CD4-positive, alpha-beta T cell treated with Interleukin-4 for 4 hours (primary cell): ENCODE data around the gene SCRN2.

Experiments used
- DNase-seq: peaks from one replicate; pipeline ENCODE4 v3.0.0-alpha.2; 2020

Gene SCRN2

GRCh38 chr17:47819475-47819874 lies 21.6 kb downstream of the SCRN2 start:
- DNase-seq: no peak

- no peak for DNase-seq
Observed at GRCh38 chr17:47818002-47818695, 22.9 kb downstream of the SCRN2 start.

GRCh38 chr17:47816947-47817346 lies 24.1 kb downstream of the SCRN2 start:
- DNase-seq: no peak

- no peak for DNase-seq
Observed at GRCh38 chr17:47816111-47816735, 24.9 kb downstream of the SCRN2 start.

GRCh38 chr17:47815106-47815918 lies 25.8 kb downstream of the SCRN2 start:
- DNase-seq: no peak

GRCh38 chr17:47813512-47814031 lies 27.5 kb downstream of the SCRN2 start:
- no peak for DNase-seq

- DNase-seq: no peak
Observed at GRCh38 chr17:47813077-47813476, 28.0 kb downstream of the SCRN2 start.

GRCh38 chr17:47812146-47812920 lies 28.7 kb downstream of the SCRN2 start:
- no peak for DNase-seq

GRCh38 chr17:47811709-47812108 lies 29.4 kb downstream of the SCRN2 start:
- no peak for DNase-seq

GRCh38 chr17:47810901-47811635 lies 30.0 kb downstream of the SCRN2 start:
- no peak for DNase-seq

GRCh38 chr17:47810200-47810821 lies 30.8 kb downstream of the SCRN2 start:
- DNase-seq: peak; percentile 80

- no peak for DNase-seq
Observed at GRCh38 chr17:47808830-47809480, 32.1 kb downstream of the SCRN2 start.

GRCh38 chr17:47808036-47808829 lies 32.8 kb downstream of the SCRN2 start:
- no peak for DNase-seq

GRCh38 chr17:47807421-47807820 lies 33.7 kb downstream of the SCRN2 start:
- DNase-seq: no peak

GRCh38 chr17:47806913-47807255 lies 34.2 kb downstream of the SCRN2 start:
- no peak for DNase-seq

GRCh38 chr17:47806026-47806912 lies 34.8 kb downstream of the SCRN2 start:
- DNase-seq: no peak

GRCh38 chr17:47804461-47804860 lies 36.6 kb downstream of the SCRN2 start:
- DNase-seq: no peak

- no peak for DNase-seq
Observed at GRCh38 chr17:47803751-47804150, 37.3 kb downstream of the SCRN2 start.

GRCh38 chr17:47803201-47803600 lies 37.9 kb downstream of the SCRN2 start:
- no peak for DNase-seq
